GM23248 (cell line): ENCODE data around the gene FITM1. TPM values are rescaled to one million over a fixed set of nuclear protein-coding genes. Genes with fewer than 3 reads are reported as not detected.

Experiments
- DNase-seq: peaks from one replicate; pipeline ENCODE4 v3.0.0-alpha.2; 2015
- H2AFZ ChIP-seq: fragments of 200-600 bp; sonication (generic); 2 replicates; pipeline ENCODE4 v1.6.1; 2016; ENCODE audit warnings: antibody characterized with exemption
- H3F3A ChIP-seq: fragments of 200-600 bp; sonication (generic); 2 replicates; pipeline ENCODE4 v1.6.1; 2016; ENCODE audit warnings: mild to moderate bottlenecking, antibody characterized with exemption, mixed run types; ENCODE audit not compliant: insufficient read depth
- H3K27ac ChIP-seq: fragments of 200-600 bp; sonication (generic); 2 replicates; pipeline ENCODE4 v1.5.1; 2016; ENCODE audit warnings: mild to moderate bottlenecking
- H3K27me3 ChIP-seq: fragments of 200-600 bp; sonication (generic); replicated peaks from 2 replicates; pipeline ENCODE4 v1.6.1; 2016; ENCODE audit warnings: mild to moderate bottlenecking; ENCODE audit not compliant: insufficient read depth
- H3K36me3 ChIP-seq: fragments of 200-600 bp; sonication (generic); 2 replicates; pipeline ENCODE4 v1.6.1; 2016; ENCODE audit warnings: low read depth, mild to moderate bottlenecking
- H3K4me1 ChIP-seq: fragments of 200-600 bp; sonication (generic); 2 replicates; pipeline ENCODE4 v1.6.1; 2016; ENCODE audit warnings: mild to moderate bottlenecking; ENCODE audit not compliant: insufficient read depth
- H3K4me2 ChIP-seq: fragments of 200-600 bp; sonication (generic); one replicate; pipeline ENCODE4 v1.6.1; 2016; ENCODE audit warnings: mild to moderate bottlenecking; ENCODE audit not compliant: unreplicated experiment
- H3K4me3 ChIP-seq: fragments of 200-600 bp; sonication (generic); 2 replicates; pipeline ENCODE4 v1.5.1; 2016; ENCODE audit warnings: mild to moderate bottlenecking
- H3K79me2 ChIP-seq: fragments of 200-600 bp; sonication (generic); 2 replicates; pipeline ENCODE4 v1.6.1; 2016; ENCODE audit warnings: mild to moderate bottlenecking; ENCODE audit not compliant: insufficient read depth
- H3K9ac ChIP-seq: fragments of 200-600 bp; sonication (generic); 2 replicates; pipeline ENCODE4 v1.6.1; 2016; ENCODE audit warnings: mild to moderate bottlenecking
- H3K9me2 ChIP-seq: fragments of 200-600 bp; sonication (generic); 2 replicates; pipeline ENCODE4 v1.6.1; 2016; ENCODE audit warnings: mixed run types, mild to moderate bottlenecking, moderate library complexity; ENCODE audit not compliant: insufficient read depth
- H3K9me3 ChIP-seq: fragments of 200-600 bp; sonication (generic); one replicate; pipeline ENCODE4 v1.6.1; 2017; ENCODE audit warnings: low read depth
- H4K20me1 ChIP-seq: fragments of 200-600 bp; sonication (generic); 2 replicates; pipeline ENCODE4 v1.6.0; 2016; ENCODE audit not compliant: insufficient read depth
- EZH2 ChIP-seq: fragments of 200-600 bp; sonication (generic); IDR thresholded peaks from 2 replicates; pipeline ENCODE4 v1.6.1; 2018; ENCODE audit warnings: antibody characterized with exemption, mild to moderate bottlenecking; ENCODE audit not compliant: insufficient read depth, poor library complexity, severe bottlenecking
- EZH2phosphoT487 ChIP-seq: fragments of 200-600 bp; sonication (generic); IDR thresholded peaks from 2 replicates; pipeline ENCODE4 v1.6.1; 2018; ENCODE audit warnings: antibody characterized with exemption, moderate library complexity, mild to moderate bottlenecking, low read depth; ENCODE audit not compliant: insufficient read depth
- WGBS, 2 experiments: methylation state at CpG; one replicate each; pipeline ENCODE4 v1.1.6; 2015 to 2017; ENCODE audit warnings: low lambda C conversion rate in 2 of 2, low coverage in 1 of 2; ENCODE audit errors: missing lambda C conversion rate in 2 of 2; 5-methylcytosine and 5-hydroxymethylcytosine counted together
- in situ Hi-C: fragments of 300-500 bp; cut with MboI; formaldehyde crosslinking; loops from 2 replicates; pipeline ENCODE4 v1.15.0; 2020
- polyA plus RNA-seq: library from polyadenylated mRNA; unstranded; fragments of >200 nt; fragmentation: Nextera tagmentation; extraction: Ambion mirVana; gene quantifications from 2 replicates; pipeline ENCODE4 v1.2.1, GENCODE V29; 2016
- total RNA-seq: library from RNA; depleted of rRNA; stranded (reverse); fragments of >200 nt; shearing (Covaris generic); gene quantifications from 2 replicates; pipeline ENCODE4 v1.2.3, GENCODE V29; 2014

Gene FITM1
- total and polyA plus RNA-seq, 2 experiments from 2014 or later: not detected

DNA sequence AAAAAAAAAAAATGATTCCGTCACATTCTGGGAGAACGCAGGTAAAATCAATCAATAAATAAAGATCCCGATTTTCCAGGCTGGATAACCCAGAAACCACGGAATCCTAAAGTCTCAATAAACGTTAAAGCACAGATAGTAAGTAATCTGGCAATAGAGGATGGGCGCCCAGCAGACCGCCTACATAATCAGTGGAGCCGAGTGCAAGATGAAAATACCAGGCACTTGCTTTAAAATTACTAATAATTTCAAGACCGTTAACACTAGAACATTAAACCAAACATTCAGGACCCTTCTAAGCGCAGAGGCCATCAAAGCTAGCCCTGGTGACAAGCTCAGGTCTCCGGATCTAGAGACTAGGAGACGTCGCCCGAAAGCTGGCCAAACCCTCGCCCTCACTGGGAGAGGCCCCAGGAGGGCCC is 17.1 kb upstream of the FITM1 start:
- Histone ChIP-seq H3K4me2 (peak overlapping the region; percentile 97), H3F3A (peaks cover 5% of the 10 kb centered on the region), H3K9ac (peak overlapping the region; percentile 95), H3K36me3 (no peaks in the 10 kb centered on the region), H3K4me1 (peaks cover 12% of the 10 kb centered on the region), H3K9me2 (no peaks in the 10 kb centered on the region), H3K27ac (peak overlapping the region; percentile 98), H3K27me3 (no peaks in the 10 kb centered on the region), H3K79me2 (peaks cover 16% of the 10 kb centered on the region; the same call in 1 of the 2 replicates), H2AFZ (peak overlapping the region; percentile 91), H3K9me3 (no peaks in the 10 kb centered on the region), H3K4me3 (peak overlapping the region; percentile 81), H4K20me1 (no peaks in the 10 kb centered on the region)
- 12% methylated on average over 14 to 15 of the region's 15 CpGs for WGBS, 2 experiments
- peak; percentile 61 for DNase-seq
- no peak for TF ChIP-seq EZH2phosphoT487
- TF ChIP-seq EZH2: no peak
- in situ Hi-C loops: no loop called here

DNA sequence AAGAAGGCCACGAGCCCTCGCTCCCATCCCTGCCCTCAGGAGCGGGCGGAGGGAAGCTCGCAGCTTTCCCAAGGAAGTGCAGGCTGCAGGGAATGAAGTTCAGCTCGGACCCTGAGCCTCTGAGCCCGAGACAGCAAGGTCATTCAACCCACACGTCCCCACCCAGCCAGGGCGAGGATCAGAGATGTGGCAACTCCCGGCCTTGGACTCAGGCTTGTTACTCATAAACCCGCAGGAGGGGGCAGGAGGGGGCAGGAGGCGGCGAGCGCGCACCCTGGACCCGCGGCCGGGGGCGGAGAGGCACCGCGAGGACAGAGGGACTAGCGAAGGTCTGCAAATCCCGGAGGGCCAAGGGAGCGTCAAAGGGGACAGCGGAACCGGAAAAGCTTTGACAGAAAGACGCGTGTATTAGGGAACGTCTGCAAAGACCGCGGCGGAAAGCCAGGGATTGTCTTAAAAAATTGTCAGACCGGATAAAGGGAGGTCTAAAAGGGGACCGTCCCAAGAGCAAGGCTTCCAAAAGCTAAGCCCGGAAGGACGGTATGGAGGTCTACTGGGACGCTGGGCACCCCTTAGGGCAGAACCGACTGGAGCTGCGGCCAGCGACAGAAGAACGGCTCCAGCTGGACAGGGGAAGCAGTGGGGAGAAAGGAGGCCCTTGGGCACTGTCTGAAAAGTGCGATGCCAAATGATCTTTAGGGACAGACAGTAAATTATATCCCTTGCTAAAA is 16.5 kb upstream of the FITM1 start:
- WGBS, 2 experiments: 1 to 2% methylated on average over 29 to 41 of the region's 42 CpGs
- Histone ChIP-seq H3K9me3 (no peaks in the 10 kb centered on the region), H3K4me2 (peak overlapping the region; percentile 97), H3K4me1 (peaks cover 12% of the 10 kb centered on the region), H3K4me3 (peak overlapping the region; percentile 81), H3K9ac (peak overlapping the region; percentile 95), H3K36me3 (no peaks in the 10 kb centered on the region), H3K9me2 (no peaks in the 10 kb centered on the region), H3K27ac (peak overlapping the region; percentile 98), H3K27me3 (no peaks in the 10 kb centered on the region), H2AFZ (peak overlapping the region; percentile 91), H3K79me2 (peaks cover 16% of the 10 kb centered on the region; the same call in 1 of the 2 replicates), H3F3A (peaks cover 5% of the 10 kb centered on the region), H4K20me1 (no peaks in the 10 kb centered on the region)
- DNase-seq: peak; percentile 96
- in situ Hi-C loops: no loop called here
- TF ChIP-seq EZH2 (no peak), EZH2phosphoT487 (no peak)

DNA sequence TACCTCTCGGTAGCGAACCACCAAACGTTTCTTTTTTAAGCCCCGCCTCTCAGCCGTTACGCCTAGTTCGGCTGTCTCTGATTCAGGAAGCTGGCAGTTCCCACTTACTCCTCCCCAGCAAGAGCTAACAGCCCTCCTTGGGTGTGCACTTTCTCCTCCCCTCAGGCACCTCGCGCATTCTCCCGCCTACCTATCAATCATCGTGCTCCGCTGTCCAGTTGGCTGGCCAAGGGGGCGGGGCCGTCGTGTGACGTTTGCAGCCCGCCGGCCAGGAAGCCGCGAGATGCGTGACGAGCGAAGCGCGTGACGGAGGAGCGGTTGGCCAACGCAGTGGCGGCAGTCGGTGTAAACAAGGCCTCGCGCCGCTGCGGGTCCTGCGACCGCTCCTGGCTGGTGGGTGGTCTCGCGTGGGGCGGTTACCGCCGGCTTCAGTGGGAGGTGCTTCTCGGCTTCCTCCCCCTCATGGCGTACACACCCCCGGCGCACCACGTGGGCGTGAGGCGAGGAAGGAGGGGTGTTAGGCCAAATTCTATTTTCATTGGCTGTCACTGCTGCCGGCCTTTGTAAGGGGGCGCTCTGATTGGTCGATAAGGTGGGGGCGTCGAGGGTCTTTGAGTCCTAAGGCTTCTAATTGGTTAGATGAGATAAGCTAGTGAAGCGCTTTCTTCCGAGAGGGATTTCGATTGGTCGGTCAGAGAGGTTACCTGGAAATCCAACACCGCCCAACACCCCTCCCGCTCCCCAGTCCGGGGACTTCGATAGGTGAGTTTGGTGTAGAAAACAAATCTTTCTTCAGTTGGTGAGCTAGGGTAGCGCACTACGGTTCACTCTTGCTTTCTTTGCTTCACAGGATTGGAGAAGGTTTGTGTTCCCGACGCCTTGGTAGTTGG is 15.7 kb upstream of the FITM1 start, which contains the start of the genes DCAF11 and NRL:
Gene DCAF11, plus strand, starts transcription at position 246 of the 890 bp plus-strand sequence. CDS start 818 bp downstream, outside the sequence.
Gene NRL, minus strand, starts transcription at position 418 of the 890 bp plus-strand sequence. CDS start 32,101 bp downstream, outside the sequence.
- H3K4me2 ChIP-seq: peak within 1 kb of the TSS; percentile 97
- peak within 1 kb of the TSS; percentile 98 for H3K27ac ChIP-seq
- H3K9me3 ChIP-seq: no peaks in the 10 kb centered on the region
- H3K9me2 ChIP-seq: no peaks in the 10 kb centered on the region
- WGBS, 2 experiments: 0 to 2% methylated on average over 65 of the region's 65 CpGs
- H3K4me3 ChIP-seq: peak within 1 kb of the TSS; percentile 81
- DNase-seq: peak; percentile 100
- H3F3A ChIP-seq: peaks cover 5% of the 10 kb centered on the region
- peak within 1 kb of the TSS; percentile 96 for H2AFZ ChIP-seq
- in situ Hi-C loops: no loop called here
- H3K27me3 ChIP-seq: no peaks in the 10 kb centered on the region
- H3K4me1 ChIP-seq: peaks cover 12% of the 10 kb centered on the region
- peak within 1 kb of the TSS; percentile 95 for H3K9ac ChIP-seq
- no peaks in the 10 kb centered on the region for H4K20me1 ChIP-seq
- H3K36me3 ChIP-seq: no peaks in the 10 kb centered on the region; the same call in 1 of the 2 replicates
- peaks cover 16% of the 10 kb centered on the region; the same call in 1 of the 2 replicates for H3K79me2 ChIP-seq
- TF ChIP-seq EZH2: no peak

DNA sequence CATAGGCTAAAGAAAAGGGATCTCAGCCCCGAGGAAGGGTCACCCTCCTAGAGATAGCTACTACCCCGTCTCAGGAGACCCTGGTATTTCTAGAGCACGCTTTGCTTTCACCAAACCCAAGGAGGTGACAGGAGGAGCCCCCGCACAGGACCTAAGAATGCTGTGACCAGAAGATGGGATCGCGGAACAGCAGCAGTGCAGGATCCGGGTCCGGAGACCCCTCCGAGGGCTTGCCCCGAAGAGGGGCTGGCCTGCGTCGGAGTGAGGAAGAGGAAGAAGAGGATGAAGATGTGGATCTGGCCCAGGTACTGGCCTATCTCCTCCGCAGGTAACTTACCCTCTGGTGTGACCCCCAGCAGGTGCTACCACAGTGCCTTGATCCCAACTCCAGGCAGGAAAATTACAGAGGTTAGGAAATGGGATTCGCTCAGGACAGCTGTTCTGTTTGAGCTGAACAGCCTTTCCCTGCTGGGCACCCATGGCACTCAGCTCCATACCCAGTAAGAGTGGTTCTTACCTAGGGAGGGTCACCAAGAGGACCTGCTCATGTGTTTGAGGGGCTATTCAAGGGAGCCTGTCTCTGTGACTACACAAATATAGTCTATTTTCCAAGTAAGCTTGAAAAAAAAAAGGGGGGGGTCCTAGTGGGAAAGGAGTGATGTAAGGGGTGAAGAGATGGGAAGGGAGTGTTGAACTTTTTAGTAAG is 14.9 kb upstream of the FITM1 start:
- no peaks in the 10 kb centered on the region for H3K9me3 ChIP-seq
- H3K9ac ChIP-seq: peak overlapping the region; percentile 95
- in situ Hi-C loops: no loop called here
- peak overlapping the region; percentile 98 for H3K27ac ChIP-seq
- no peaks in the 10 kb centered on the region for H4K20me1 ChIP-seq
- H3K9me2 ChIP-seq: no peaks in the 10 kb centered on the region
- H3K4me2 ChIP-seq: peak overlapping the region; percentile 86
- H3K4me1 ChIP-seq: peaks cover 12% of the 10 kb centered on the region
- peaks cover 5% of the 10 kb centered on the region for H3F3A ChIP-seq
- peak overlapping the region; percentile 81 for H3K4me3 ChIP-seq
- peaks cover 16% of the 10 kb centered on the region; the same call in 1 of the 2 replicates for H3K79me2 ChIP-seq
- peak; percentile 40 for DNase-seq
- TF ChIP-seq EZH2phosphoT487: no peak
- TF ChIP-seq EZH2: no peak
- no peaks in the 10 kb centered on the region for H3K27me3 ChIP-seq
- no peaks in the 10 kb centered on the region; the same call in 1 of the 2 replicates for H3K36me3 ChIP-seq
- WGBS, 2 experiments: 1% methylated on average over 14 of the region's 14 CpGs
- H2AFZ ChIP-seq: peak overlapping the region; percentile 96
